Measurements from ENCODE around the gene NFIB. TPM values are rescaled to one million over a fixed set of nuclear protein-coding genes. Genes with fewer than 3 reads are reported as not detected.
A peak's percentile ranks its signal among the peaks of the same experiment; 100 is the strongest.

NFIB gene
- total RNA-seq, 1 donor, result 12.1 TPM

DNA sequence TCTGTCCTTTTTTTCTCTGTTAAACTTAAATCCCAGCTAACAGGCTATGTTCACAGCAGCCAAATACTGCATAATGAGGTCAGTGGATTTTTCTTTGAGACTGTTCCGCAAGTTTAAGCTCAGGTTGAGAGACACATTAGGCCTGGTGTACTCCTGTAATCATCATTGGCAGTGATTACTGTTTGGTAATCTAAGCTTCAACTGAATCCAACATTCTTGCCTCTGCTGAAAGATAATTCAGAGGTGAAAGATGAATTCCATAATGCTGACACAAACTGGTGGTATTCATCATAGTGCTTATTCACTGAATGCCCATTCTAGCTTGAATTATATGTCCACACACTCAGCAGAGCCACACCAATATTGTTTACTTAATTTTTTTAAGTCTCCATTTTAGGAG lies 108.5 kb downstream of the NFIB start:
- TF ChIP-seq, protein P1, sequence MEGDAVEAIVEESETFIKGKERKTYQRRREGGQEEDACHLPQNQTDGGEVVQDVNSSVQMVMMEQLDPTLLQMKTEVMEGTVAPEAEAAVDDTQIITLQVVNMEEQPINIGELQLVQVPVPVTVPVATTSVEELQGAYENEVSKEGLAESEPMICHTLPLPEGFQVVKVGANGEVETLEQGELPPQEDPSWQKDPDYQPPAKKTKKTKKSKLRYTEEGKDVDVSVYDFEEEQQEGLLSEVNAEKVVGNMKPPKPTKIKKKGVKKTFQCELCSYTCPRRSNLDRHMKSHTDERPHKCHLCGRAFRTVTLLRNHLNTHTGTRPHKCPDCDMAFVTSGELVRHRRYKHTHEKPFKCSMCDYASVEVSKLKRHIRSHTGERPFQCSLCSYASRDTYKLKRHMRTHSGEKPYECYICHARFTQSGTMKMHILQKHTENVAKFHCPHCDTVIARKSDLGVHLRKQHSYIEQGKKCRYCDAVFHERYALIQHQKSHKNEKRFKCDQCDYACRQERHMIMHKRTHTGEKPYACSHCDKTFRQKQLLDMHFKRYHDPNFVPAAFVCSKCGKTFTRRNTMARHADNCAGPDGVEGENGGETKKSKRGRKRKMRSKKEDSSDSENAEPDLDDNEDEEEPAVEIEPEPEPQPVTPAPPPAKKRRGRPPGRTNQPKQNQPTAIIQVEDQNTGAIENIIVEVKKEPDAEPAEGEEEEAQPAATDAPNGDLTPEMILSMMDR (IDR thresholded peaks at IDR 0.05; ENCODE audit: insufficient read depth, low read depth, low read length), result no peak
- H3K4me3 ChIP-seq (ENCODE audit: low read depth, low read length), result no peak overlapping the region
- peak; percentile 51 for DNase-seq (ENCODE audit: low read depth)

DNA sequence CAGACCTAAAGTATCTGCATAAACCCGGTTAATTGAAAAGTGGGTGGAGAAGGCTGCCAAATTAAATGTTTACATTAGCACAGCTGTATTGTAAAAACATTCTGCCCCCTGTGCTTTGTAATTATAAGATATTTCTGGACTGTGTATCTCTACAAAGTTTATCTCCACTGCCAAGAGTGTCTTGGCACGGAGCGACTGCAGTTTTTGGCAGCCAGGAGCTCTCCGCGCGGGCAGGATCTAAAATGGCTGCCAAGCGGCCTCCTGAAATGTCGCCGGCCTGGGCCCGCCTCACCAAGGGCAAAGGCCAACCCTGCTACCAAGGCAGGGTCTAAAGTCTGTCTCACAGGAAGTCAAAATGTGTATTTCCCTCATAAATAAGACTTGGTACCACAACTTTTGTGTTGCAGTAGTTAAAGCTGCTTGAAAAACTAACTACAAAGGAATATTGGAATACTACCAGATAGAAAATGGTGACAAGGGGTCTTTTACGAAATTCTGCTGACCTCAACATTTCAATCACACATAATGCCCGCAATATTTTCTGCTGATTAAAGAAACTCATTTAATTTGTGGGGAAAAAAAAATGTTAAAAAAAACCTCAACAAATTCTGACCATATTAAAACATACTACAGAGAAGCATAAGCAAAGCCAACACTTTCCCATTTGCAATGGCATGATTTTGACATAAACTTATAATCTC lies 110.4 kb downstream of the NFIB start:
- TF ChIP-seq, protein P1 (IDR thresholded peaks at IDR 0.05; ENCODE audit: insufficient read depth, low read depth, low read length), result no peak
- peak; percentile 11 for DNase-seq (ENCODE audit: low read depth)
- H3K4me3 ChIP-seq (ENCODE audit: low read depth, low read length), result no peak overlapping the region

DNA sequence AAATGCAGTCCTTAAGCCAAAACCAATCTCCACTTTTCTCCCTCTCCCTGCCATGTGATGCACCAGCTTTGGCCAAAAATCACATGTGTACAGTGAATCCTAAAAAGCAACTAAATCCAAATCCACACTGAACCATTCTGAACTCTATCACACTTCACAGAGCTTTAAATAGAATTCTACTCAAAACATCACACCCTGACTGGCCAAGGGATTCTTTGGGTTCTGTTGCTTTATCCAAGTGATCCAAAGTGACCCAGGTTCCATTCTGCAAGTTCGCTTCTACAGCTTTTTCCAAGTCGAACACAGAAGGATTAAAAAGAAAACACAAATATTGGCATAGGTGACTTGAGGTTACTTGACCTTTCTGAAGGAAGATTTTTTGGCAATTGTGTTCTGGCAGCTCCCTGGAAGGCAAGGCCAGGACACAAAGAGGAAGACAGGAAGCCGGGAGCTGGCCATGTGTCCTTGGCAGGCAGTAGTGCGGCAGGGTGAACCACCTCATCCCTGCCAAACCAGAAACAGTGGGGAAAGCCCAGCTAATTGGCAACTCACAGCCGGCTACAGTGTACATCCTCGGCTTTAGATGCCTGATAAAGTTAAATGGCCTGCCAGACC lies 115.0 kb downstream of the NFIB start:
- no peak for DNase-seq (ENCODE audit: low read depth)
- TF ChIP-seq, protein P1 (IDR thresholded peaks at IDR 0.05; ENCODE audit: insufficient read depth, low read depth, low read length), result no peak
- H3K4me3 ChIP-seq (ENCODE audit: low read depth, low read length), result no peak overlapping the region

DNA sequence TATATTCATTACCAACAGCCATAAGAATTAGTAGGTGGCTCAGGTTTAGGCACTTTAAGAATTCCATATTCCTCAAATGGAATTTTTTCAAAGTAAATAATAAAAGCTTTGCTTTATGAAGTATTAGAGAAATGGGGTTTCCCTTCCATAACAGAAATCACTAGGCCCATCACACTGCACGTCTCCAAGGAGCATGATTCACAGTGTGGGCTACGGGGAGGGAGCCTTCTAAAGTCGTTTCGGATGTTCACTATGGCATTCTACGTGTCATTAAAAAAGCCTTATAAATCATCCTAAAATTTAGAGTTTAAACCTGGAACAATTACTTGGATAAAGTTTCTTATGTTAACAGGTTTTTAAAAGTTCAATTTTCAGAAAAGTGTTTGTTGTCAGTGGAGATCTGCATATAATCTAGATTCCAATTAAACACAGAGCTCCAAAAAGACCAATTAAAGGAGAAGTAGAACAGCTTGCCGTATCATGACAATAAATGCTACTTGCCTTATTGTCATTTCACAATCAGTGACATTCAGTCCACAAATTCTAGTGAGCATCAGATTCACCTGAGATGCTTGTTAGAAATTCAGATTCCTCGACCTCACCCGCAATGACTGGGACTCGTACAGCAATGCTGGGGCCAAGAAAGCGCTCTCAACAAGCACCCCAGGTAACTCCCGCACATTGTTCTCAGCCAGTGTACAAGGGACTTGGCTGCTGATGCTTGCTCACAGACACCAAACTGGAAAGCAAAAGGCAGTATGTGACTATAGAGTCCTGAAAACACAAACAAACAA lies 115.7 kb downstream of the NFIB start:
- TF ChIP-seq, protein P1 (IDR thresholded peaks at IDR 0.05; ENCODE audit: insufficient read depth, low read depth, low read length), result no peak
- DNase-seq (ENCODE audit: low read depth), result no peak
- H3K4me3 ChIP-seq (ENCODE audit: low read depth, low read length), result no peak overlapping the region

DNA sequence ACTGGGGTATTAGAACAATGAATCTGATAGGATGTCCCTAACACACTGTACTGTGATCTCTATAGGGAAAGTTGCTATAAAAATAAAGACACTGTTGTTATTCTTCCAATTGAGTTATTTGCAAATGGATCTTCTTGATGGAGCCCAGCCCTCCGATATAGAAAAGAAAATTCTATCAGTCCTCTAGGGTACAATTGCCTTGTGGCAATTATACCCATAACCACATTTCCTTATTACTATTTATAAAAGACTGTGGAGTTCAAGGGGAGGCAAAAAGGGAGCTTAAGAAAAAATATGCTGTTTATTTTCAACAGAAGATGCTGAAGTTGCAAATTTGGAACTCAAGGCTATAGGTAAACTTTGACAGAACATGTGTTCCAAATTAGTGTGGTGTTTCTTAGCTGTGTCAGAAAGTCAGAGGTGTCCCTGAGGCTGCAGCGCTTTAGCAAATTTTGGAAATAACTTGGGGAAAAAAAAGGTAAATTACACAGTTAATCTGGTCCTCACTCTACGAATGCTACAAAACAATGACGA lies 116.5 kb downstream of the NFIB start:
- no peak for DNase-seq (ENCODE audit: low read depth)
- no peak overlapping the region for H3K4me3 ChIP-seq (ENCODE audit: low read depth, low read length)
- TF ChIP-seq, protein P1 (IDR thresholded peaks at IDR 0.05; ENCODE audit: insufficient read depth, low read depth, low read length), result no peak

DNA sequence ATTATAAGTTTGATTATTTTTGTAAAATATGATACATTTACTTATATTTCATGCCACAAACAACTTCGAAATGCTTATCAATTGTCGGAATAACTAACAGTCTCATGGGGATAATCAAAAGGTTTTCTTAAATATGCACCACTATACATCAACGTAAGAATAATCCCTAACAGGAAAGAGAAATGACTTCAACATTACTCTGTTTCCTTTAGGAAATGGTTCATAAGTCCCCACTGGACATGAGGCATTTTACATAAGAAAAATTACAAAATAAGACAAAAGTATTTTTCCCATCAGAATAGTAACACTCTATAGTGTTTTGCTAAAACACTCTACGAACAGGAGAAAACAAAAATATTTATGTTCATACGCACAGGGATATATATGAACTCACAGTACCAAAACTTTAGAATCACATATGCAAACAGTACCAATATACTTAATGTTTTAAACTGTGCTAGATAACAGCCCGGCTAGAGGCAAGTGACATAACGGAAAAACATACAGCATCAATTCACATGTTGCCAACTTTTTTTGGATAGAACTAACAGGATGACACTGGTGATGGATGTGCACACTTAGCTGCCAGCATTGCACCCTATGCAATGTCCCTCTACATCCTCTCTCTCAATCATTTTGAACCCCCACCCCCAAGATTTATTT lies 120.5 kb downstream of the NFIB start:
- H3K4me3 ChIP-seq (ENCODE audit: low read depth, low read length), result no peak overlapping the region
- TF ChIP-seq, protein P1 (IDR thresholded peaks at IDR 0.05; ENCODE audit: insufficient read depth, low read depth, low read length), result no peak
- no peak for DNase-seq (ENCODE audit: low read depth)
